GM23338 (cell line): Measurements from ENCODE around the gene RAB17. TPM values are rescaled to one million over a fixed set of nuclear protein-coding genes. Genes with fewer than 3 reads are reported as not detected.

Experiments
- ATAC-seq: fragments of 200-7000 bp; cut with Tn5 transposase; 3 replicates; pipeline ENCODE4 v1.9.1; 2020
- DNase-seq: peaks from one replicate; pipeline ENCODE4 v3.0.0-alpha.2; 2015; ENCODE audit warnings: low spot score
- H2AFZ ChIP-seq: fragments of 200-600 bp; sonication (generic); 2 replicates; pipeline ENCODE4 v1.8.0; 2016; ENCODE audit warnings: antibody characterized with exemption, mild to moderate bottlenecking, moderate library complexity
- H3F3A ChIP-seq: fragments of 200-600 bp; sonication (generic); replicated peaks from 2 replicates; pipeline ENCODE4 v1.8.0; 2017; ENCODE audit warnings: antibody characterized with exemption, mixed run types, low read depth
- H3K27ac ChIP-seq: fragments of 200-600 bp; sonication (generic); 2 replicates; pipeline ENCODE4 v1.6.1; 2016; ENCODE audit warnings: low read depth
- H3K27me3 ChIP-seq: fragments of 200-600 bp; sonication (generic); 2 replicates; pipeline ENCODE4 v1.8.0; 2016; ENCODE audit warnings: mild to moderate bottlenecking, mixed run types, moderate library complexity; ENCODE audit not compliant: insufficient read depth
- H3K36me3 ChIP-seq: fragments of 200-600 bp; sonication (generic); 2 replicates; pipeline ENCODE4 v1.8.0; 2016; ENCODE audit warnings: mild to moderate bottlenecking; ENCODE audit not compliant: insufficient read depth
- H3K4me1 ChIP-seq: fragments of 200-600 bp; sonication (generic); 2 replicates; pipeline ENCODE4 v1.8.0; 2016; ENCODE audit warnings: mild to moderate bottlenecking, moderate library complexity; ENCODE audit not compliant: insufficient read depth
- H3K4me2 ChIP-seq: fragments of 200-600 bp; sonication (generic); 2 replicates; pipeline ENCODE4 v1.7.1; 2017; ENCODE audit warnings: mixed run types
- H3K4me3 ChIP-seq: fragments of 200-600 bp; sonication (generic); 2 replicates; pipeline ENCODE4 v1.6.1; 2016; ENCODE audit warnings: mixed run types
- H3K79me2 ChIP-seq: fragments of 200-600 bp; sonication (generic); replicated peaks from 2 replicates; pipeline ENCODE4 v1.8.0; 2017; ENCODE audit warnings: mild to moderate bottlenecking; ENCODE audit not compliant: insufficient read depth
- H3K9me2 ChIP-seq: fragments of 200-600 bp; sonication (generic); 2 replicates; pipeline ENCODE4 v1.8.0; 2017; ENCODE audit not compliant: insufficient read depth
- H4K20me1 ChIP-seq: fragments of 200-600 bp; sonication (generic); replicated peaks from 2 replicates; pipeline ENCODE4 v1.8.0; 2017; ENCODE audit warnings: mild to moderate bottlenecking; ENCODE audit not compliant: insufficient read depth
- H3K27ac Mint-ChIP-seq: 2 replicates; pipeline ENCODE4 v1.8.0; 2020; ENCODE audit warnings: inconsistent platforms, mild to moderate bottlenecking, moderate library complexity, mixed read lengths
- H3K27me3 Mint-ChIP-seq: 3 replicates; pipeline ENCODE4 v1.8.0; 2022; ENCODE audit warnings: low read depth, mild to moderate bottlenecking, moderate library complexity, mixed read lengths, inconsistent platforms; ENCODE audit not compliant: insufficient read depth, poor library complexity
- H3K36me3 Mint-ChIP-seq: 3 replicates; pipeline ENCODE4 v1.8.0; 2021; ENCODE audit warnings: low read depth, mild to moderate bottlenecking, inconsistent platforms, moderate library complexity, mixed read lengths
- H3K4me1 Mint-ChIP-seq: 3 replicates; pipeline ENCODE4 v1.8.0; 2020; ENCODE audit warnings: mild to moderate bottlenecking, inconsistent platforms, mixed read lengths
- H3K4me3 Mint-ChIP-seq: 3 replicates; pipeline ENCODE4 v1.8.0; 2021; ENCODE audit warnings: moderate library complexity, mild to moderate bottlenecking, inconsistent platforms, mixed read lengths
- H3K9me3 Mint-ChIP-seq: 3 replicates; pipeline ENCODE4 v1.8.0; 2020; ENCODE audit warnings: moderate library complexity, mild to moderate bottlenecking, inconsistent platforms, mixed read lengths
- CREB1 ChIP-seq: fragments of 250-450 bp; sonication (Bioruptor Pico); IDR thresholded peaks from 2 replicates; pipeline ENCODE4 v1.5.0; 2020; ENCODE audit warnings: low read depth, mild to moderate bottlenecking, moderate library complexity
- CTCF ChIP-seq, 2 experiments: fragments of 200-600 bp in 1 of 2; sonication (generic) in 1 of 2; conservative IDR thresholded peaks; 2 replicates each; pipeline versions ENCODE4 v1.5.1 to v1.6.1; 2016 to 2017; ENCODE audit warnings: antibody characterized with exemption in 2 of 2, low read depth in 2 of 2, mild to moderate bottlenecking in 2 of 2, moderate library complexity in 1 of 2
- ETS1 ChIP-seq: IDR thresholded peaks from 2 replicates; pipeline ENCODE4 v1.6.1; 2016; ENCODE audit warnings: antibody characterized with exemption
- EZH2 ChIP-seq: fragments of 200-600 bp; sonication (generic); IDR thresholded peaks from one replicate; pipeline ENCODE4 v1.8.0; 2017; ENCODE audit warnings: antibody characterized with exemption, mild to moderate bottlenecking, low read depth; ENCODE audit not compliant: unreplicated experiment
- EZH2phosphoT487 ChIP-seq: fragments of 200-600 bp; sonication (generic); IDR thresholded peaks from one replicate; pipeline ENCODE4 v1.8.1; 2018; ENCODE audit warnings: antibody characterized with exemption; ENCODE audit not compliant: unreplicated experiment
- JUNB ChIP-seq: IDR thresholded peaks from one replicate; pipeline ENCODE4 v1.6.1; 2016; ENCODE audit warnings: antibody characterized with exemption; ENCODE audit not compliant: unreplicated experiment
- NANOG ChIP-seq: IDR thresholded peaks from 2 replicates; pipeline ENCODE4 v1.6.1; 2016; ENCODE audit warnings: antibody characterized with exemption, borderline replicate concordance
- POLR2AphosphoS5 ChIP-seq: IDR thresholded peaks from 2 replicates; pipeline ENCODE4 v1.6.1; 2016; ENCODE audit warnings: antibody characterized with exemption, low read depth
- ZNF114 ChIP-seq: fragments of 250-450 bp; sonication (Bioruptor Pico); IDR thresholded peaks from 2 replicates; pipeline ENCODE4 v1.5.0; 2020; ENCODE audit warnings: mild to moderate bottlenecking, moderate library complexity
- ZNF331 ChIP-seq: fragments of 250-450 bp; sonication (Bioruptor Pico); IDR thresholded peaks from 2 replicates; pipeline ENCODE4 v1.5.0; 2020; ENCODE audit warnings: low read depth, mild to moderate bottlenecking, moderate library complexity
- polyA plus RNA-seq: library from polyadenylated mRNA; unstranded; fragments of >200 nt; fragmentation: Nextera tagmentation; extraction: Ambion mirVana; gene quantifications from 2 replicates; pipeline ENCODE4 v1.2.1, GENCODE V29; 2016
- total RNA-seq: library from RNA; depleted of rRNA; stranded (reverse); fragments of >200 nt; shearing (Covaris generic); gene quantifications from 2 replicates; pipeline ENCODE4 v1.2.3, GENCODE V29; 2014
- TF ChIP-seq, protein P1 (sequence below): fragments of 250-450 bp; sonication (Bioruptor Pico); IDR thresholded peaks from 2 replicates; pipeline ENCODE4 v1.5.0; 2020; ENCODE audit warnings: mild to moderate bottlenecking, moderate library complexity
- TF ChIP-seq, protein P2 (sequence below): IDR thresholded peaks from one replicate; pipeline ENCODE4 v1.6.1; 2018; ENCODE audit warnings: antibody characterized with exemption; ENCODE audit not compliant: unreplicated experiment

RAB17 gene
- total and polyA plus RNA-seq, 2 experiments from 2014 or later, result 22.4 to 26.9 TPM

- Histone ChIP-seq H3K79me2 (no peaks in the 10 kb centered on the region), H3K27ac (no peak overlapping the region), H3F3A (no peaks in the 10 kb centered on the region), H4K20me1 (no peaks in the 10 kb centered on the region), H3K4me1 (peaks cover 6% of the 10 kb centered on the region; the same call in 1 of the 2 replicates), H3K4me2 (no peak overlapping the region), H3K4me3 (no peak overlapping the region), H2AFZ (no peak overlapping the region), H3K9me2 (no peaks in the 10 kb centered on the region), H3K27me3 (no peaks in the 10 kb centered on the region), H3K36me3 (no peaks in the 10 kb centered on the region)
- H3K4me1 Mint-ChIP-seq, result peaks cover 18% of the 10 kb centered on the region
- peaks cover 3% of the 10 kb centered on the region for H3K27me3 Mint-ChIP-seq
- DNase-seq (no peak), ATAC-seq (no peak)
- H3K36me3 Mint-ChIP-seq, result peaks cover 8% of the 10 kb centered on the region; the same call in 2 of the 3 replicates
- TF ChIP-seq EZH2phosphoT487, result no peak
- no peak for TF ChIP-seq CTCF (conservative IDR thresholded peaks at IDR 0.05; ENCODE audit: low read depth in 2 of 2)
- TF ChIP-seq ZNF331 (CRISPR knock-in tag), result no peak
- TF ChIP-seq, protein P1, sequence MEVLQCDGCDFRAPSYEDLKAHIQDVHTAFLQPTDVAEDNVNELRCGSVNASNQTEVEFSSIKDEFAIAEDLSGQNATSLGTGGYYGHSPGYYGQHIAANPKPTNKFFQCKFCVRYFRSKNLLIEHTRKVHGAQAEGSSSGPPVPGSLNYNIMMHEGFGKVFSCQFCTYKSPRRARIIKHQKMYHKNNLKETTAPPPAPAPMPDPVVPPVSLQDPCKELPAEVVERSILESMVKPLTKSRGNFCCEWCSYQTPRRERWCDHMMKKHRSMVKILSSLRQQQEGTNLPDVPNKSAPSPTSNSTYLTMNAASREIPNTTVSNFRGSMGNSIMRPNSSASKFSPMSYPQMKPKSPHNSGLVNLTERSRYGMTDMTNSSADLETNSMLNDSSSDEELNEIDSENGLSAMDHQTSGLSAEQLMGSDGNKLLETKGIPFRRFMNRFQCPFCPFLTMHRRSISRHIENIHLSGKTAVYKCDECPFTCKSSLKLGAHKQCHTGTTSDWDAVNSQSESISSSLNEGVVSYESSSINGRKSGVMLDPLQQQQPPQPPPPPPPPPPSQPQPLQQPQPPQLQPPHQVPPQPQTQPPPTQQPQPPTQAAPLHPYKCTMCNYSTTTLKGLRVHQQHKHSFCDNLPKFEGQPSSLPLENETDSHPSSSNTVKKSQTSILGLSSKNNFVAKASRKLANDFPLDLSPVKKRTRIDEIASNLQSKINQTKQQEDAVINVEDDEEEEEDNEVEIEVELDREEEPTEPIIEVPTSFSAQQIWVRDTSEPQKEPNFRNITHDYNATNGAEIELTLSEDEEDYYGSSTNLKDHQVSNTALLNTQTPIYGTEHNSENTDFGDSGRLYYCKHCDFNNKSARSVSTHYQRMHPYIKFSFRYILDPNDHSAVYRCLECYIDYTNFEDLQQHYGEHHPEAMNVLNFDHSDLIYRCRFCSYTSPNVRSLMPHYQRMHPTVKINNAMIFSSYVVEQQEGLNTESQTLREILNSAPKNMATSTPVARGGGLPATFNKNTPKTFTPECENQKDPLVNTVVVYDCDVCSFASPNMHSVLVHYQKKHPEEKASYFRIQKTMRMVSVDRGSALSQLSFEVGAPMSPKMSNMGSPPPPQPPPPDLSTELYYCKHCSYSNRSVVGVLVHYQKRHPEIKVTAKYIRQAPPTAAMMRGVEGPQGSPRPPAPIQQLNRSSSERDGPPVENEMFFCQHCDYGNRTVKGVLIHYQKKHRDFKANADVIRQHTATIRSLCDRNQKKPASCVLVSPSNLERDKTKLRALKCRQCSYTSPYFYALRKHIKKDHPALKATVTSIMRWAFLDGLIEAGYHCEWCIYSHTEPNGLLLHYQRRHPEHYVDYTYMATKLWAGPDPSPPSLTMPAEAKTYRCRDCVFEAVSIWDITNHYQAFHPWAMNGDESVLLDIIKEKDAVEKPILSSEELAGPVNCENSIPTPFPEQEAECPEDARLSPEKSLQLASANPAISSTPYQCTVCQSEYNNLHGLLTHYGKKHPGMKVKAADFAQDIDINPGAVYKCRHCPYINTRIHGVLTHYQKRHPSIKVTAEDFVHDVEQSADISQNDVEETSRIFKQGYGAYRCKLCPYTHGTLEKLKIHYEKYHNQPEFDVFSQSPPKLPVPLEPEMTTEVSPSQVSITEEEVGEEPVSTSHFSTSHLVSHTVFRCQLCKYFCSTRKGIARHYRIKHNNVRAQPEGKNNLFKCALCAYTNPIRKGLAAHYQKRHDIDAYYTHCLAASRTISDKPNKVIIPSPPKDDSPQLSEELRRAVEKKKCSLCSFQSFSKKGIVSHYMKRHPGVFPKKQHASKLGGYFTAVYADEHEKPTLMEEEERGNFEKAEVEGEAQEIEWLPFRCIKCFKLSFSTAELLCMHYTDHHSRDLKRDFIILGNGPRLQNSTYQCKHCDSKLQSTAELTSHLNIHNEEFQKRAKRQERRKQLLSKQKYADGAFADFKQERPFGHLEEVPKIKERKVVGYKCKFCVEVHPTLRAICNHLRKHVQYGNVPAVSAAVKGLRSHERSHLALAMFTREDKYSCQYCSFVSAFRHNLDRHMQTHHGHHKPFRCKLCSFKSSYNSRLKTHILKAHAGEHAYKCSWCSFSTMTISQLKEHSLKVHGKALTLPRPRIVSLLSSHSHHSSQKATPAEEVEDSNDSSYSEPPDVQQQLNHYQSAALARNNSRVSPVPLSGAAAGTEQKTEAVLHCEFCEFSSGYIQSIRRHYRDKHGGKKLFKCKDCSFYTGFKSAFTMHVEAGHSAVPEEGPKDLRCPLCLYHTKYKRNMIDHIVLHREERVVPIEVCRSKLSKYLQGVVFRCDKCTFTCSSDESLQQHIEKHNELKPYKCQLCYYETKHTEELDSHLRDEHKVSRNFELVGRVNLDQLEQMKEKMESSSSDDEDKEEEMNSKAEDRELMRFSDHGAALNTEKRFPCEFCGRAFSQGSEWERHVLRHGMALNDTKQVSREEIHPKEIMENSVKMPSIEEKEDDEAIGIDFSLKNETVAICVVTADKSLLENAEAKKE (CRISPR knock-in tag), result no peak
- no peak for TF ChIP-seq ZNF114 (CRISPR knock-in tag)
- TF ChIP-seq, protein P2, sequence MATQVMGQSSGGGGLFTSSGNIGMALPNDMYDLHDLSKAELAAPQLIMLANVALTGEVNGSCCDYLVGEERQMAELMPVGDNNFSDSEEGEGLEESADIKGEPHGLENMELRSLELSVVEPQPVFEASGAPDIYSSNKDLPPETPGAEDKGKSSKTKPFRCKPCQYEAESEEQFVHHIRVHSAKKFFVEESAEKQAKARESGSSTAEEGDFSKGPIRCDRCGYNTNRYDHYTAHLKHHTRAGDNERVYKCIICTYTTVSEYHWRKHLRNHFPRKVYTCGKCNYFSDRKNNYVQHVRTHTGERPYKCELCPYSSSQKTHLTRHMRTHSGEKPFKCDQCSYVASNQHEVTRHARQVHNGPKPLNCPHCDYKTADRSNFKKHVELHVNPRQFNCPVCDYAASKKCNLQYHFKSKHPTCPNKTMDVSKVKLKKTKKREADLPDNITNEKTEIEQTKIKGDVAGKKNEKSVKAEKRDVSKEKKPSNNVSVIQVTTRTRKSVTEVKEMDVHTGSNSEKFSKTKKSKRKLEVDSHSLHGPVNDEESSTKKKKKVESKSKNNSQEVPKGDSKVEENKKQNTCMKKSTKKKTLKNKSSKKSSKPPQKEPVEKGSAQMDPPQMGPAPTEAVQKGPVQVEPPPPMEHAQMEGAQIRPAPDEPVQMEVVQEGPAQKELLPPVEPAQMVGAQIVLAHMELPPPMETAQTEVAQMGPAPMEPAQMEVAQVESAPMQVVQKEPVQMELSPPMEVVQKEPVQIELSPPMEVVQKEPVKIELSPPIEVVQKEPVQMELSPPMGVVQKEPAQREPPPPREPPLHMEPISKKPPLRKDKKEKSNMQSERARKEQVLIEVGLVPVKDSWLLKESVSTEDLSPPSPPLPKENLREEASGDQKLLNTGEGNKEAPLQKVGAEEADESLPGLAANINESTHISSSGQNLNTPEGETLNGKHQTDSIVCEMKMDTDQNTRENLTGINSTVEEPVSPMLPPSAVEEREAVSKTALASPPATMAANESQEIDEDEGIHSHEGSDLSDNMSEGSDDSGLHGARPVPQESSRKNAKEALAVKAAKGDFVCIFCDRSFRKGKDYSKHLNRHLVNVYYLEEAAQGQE, result no peak
- no peak for TF ChIP-seq NANOG
- no peak for TF ChIP-seq POLR2AphosphoS5
- TF ChIP-seq ETS1, result no peak
- no peak for TF ChIP-seq EZH2
- no peak for TF ChIP-seq CREB1 (CRISPR knock-in tag)
- TF ChIP-seq JUNB, result no peak
- no peak overlapping the region for H3K27ac Mint-ChIP-seq
- peaks cover 4% of the 10 kb centered on the region; the same call in 1 of the 3 replicates for H3K9me3 Mint-ChIP-seq
- no peak overlapping the region for H3K4me3 Mint-ChIP-seq
Measured at GRCh38 chr2:237572742-237573101, 17.8 kb downstream of the RAB17 start.
